GM19467 (cell line): Measurements from ENCODE around the gene C1QL4.
A peak's percentile ranks its signal among the peaks of the same experiment; 100 is the strongest.

Source experiments
- ATAC-seq: cut with Tn5 transposase; IDR thresholded peaks from one replicate; pipeline ENCODE4 v1.9.1; 2021; ENCODE audit warnings: mild to moderate bottlenecking, moderate library complexity; ENCODE audit not compliant: unreplicated experiment

C1QL4 gene

GRCh38 chr12:49348781-49349180, 11.8 kb upstream of the C1QL4 start:
- ATAC-seq = no peak

- ATAC-seq = no peak
Measured at GRCh38 chr12:49347311-49348193, 10.6 kb upstream of the C1QL4 start.

GRCh38 chr12:49346659-49347310, 9.8 kb upstream of the C1QL4 start, which contains the start of gene DNAJC22:
Gene DNAJC22, plus strand, starts transcription at chr12:49346888. Its CDS starts 1,985 bp downstream, at chr12:49348873.
- ATAC-seq = no peak

GRCh38 chr12:49345825-49346658, 9.1 kb upstream of the C1QL4 start:
- ATAC-seq = no peak

GRCh38 chr12:49345051-49345824, 8.2 kb upstream of the C1QL4 start:
- no peak for ATAC-seq

- no peak for ATAC-seq
Measured at GRCh38 chr12:49344486-49345050, 7.6 kb upstream of the C1QL4 start.

- ATAC-seq = no peak
Measured at GRCh38 chr12:49342914-49343731, 6.1 kb upstream of the C1QL4 start.

- peak; percentile 54 for ATAC-seq
Measured at GRCh38 chr12:49342066-49342913, 5.3 kb upstream of the C1QL4 start.

- ATAC-seq = no peak
Measured at GRCh38 chr12:49341777-49342065, 4.7 kb upstream of the C1QL4 start.

GRCh38 chr12:49340971-49341776, 4.2 kb upstream of the C1QL4 start:
- ATAC-seq = no peak

GRCh38 chr12:49340095-49340870, 3.3 kb upstream of the C1QL4 start:
- ATAC-seq = no peak

GRCh38 chr12:49339464-49339861, 2.5 kb upstream of the C1QL4 start:
- ATAC-seq = no peak

- ATAC-seq = no peak
Measured at GRCh38 chr12:49338830-49339463, 2.0 kb upstream of the C1QL4 start.

- no peak for ATAC-seq
Measured at GRCh38 chr12:49335955-49336644, 888 bp downstream of the C1QL4 start.

GRCh38 chr12:49335118-49335954, 1.7 kb downstream of the C1QL4 start:
- no peak for ATAC-seq
